Right atrium auricular region (tissue), 2 donors: Measurements from ENCODE around the gene FABP6. TPM values are rescaled to one million over a fixed set of nuclear protein-coding genes. Genes with fewer than 3 reads are reported as not detected.

ENCODE experiments used
- DNase-seq: peaks from one replicate; pipeline ENCODE4 v3.0.0-alpha.2; 2019; ENCODE audit warnings: low spot score
- H3K27ac ChIP-seq, 2 donors: fragments of 200-600 bp; sonication (generic); 1 replicate in 1 of 2; 2 replicates in 1 of 2; pipeline ENCODE4 v1.5.1; 2016 to 2019
- H3K27me3 ChIP-seq, 2 donors: fragments of 200-600 bp; sonication (generic); one replicate each; pipeline versions ENCODE4 v1.5.1 to v1.6.0; 2017 to 2019
- H3K36me3 ChIP-seq: fragments of 200-600 bp; sonication (generic); one replicate; pipeline ENCODE4 v1.5.1; 2016
- H3K4me1 ChIP-seq, 2 donors: fragments of 200-600 bp; sonication (generic); one replicate each; pipeline versions ENCODE4 v1.5.1 to v1.6.0; 2017 to 2019
- H3K4me3 ChIP-seq, 2 donors: fragments of 200-600 bp; sonication (generic); 1 replicate in 1 of 2; 2 replicates in 1 of 2; pipeline ENCODE4 v1.5.1; 2017 to 2019; ENCODE audit warnings: mild to moderate bottlenecking in 1 of 2, moderate library complexity in 1 of 2
- H3K9me3 ChIP-seq, 2 donors: fragments of 200-600 bp; sonication (generic); one replicate each; pipeline ENCODE4 v1.5.1; 2019
- CTCF ChIP-seq, 2 donors: fragments of 200-600 bp; sonication (generic); IDR thresholded peaks; one replicate each; pipeline ENCODE4 v1.5.1; 2019; ENCODE audit warnings: antibody characterized with exemption in 2 of 2
- total RNA-seq, 2 donors: library from RNA; depleted of rRNA; stranded (reverse); fragments of >200 nt; gene quantifications; one replicate each; pipeline ENCODE4 v1.1.0, GENCODE V29; 2016

Gene FABP6
- total RNA-seq, 2 donors from 2014 or later = not detected

- no peaks in the 10 kb centered on the region for H3K27me3 ChIP-seq
- H3K4me3 ChIP-seq = no peak overlapping the region
- H3K27ac ChIP-seq = no peak overlapping the region
- no peak for DNase-seq
- H3K36me3 ChIP-seq = peaks cover 3% of the 10 kb centered on the region
- H3K9me3 ChIP-seq = no peaks in the 10 kb centered on the region
- no peak for TF ChIP-seq CTCF (IDR thresholded peaks at IDR 0.05)
- peaks cover 0 to 33% of the 10 kb centered on the region in 2 donors for H3K4me1 ChIP-seq
Observed at GRCh38 chr5:160260006-160260775, 30.9 kb downstream of the FABP6 start.

GRCh38 chr5:160260881-160261815 lies 31.8 kb downstream of the FABP6 start:
- DNase-seq = no peak
- H3K27ac ChIP-seq = no peak overlapping the region
- H3K4me3 ChIP-seq = no peak overlapping the region
- peaks cover 0 to 33% of the 10 kb centered on the region in 2 donors for H3K4me1 ChIP-seq
- TF ChIP-seq CTCF (IDR thresholded peaks at IDR 0.05) = no peak
- H3K9me3 ChIP-seq = no peaks in the 10 kb centered on the region
- no peaks in the 10 kb centered on the region for H3K27me3 ChIP-seq
- H3K36me3 ChIP-seq = no peaks in the 10 kb centered on the region

DNA sequence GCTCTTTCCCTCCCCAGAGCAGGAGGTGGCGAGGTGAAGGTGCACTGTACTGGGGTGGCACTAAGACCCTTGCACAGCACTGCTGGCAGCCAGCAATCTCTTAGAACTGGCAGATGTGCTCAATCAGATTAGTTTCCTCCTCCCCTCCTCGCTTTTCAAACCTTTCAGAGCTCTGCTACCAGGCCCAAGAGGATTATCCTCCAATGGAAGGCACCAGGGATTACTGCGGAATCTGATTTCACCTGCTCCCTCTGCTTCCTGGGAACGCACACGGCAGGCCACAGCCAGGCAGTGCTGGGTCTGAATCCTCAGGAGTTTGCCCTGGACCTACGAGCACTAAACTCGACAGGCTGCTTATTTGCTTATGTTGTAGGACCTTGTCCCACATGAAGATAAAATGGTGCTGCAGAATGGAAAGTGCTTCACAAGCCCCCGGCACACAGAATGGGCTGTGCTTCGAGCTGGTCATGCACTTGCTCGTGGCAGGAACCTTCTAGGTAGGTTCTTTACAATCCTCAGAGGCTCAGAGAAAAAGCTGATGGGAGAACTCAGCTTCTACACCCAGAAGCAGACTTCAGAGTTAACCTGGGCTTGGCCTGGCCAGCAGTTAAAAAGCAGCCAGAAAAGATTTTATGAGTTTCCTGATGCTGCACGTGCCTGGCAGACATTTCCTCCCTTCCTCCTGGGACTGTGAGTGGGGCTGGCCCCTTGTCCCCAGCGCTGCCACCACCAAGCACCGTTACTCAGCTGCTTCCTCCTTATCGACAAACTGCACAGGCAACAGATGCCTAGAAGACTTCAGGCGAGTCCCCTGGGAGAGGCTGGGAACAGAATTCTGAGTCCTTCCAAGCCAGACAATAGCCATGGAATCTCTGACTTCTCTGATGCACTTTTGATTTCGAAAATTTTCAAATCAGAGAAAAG lies 33.1 kb downstream of the FABP6 start:
- no peak overlapping the region for H3K27ac ChIP-seq
- no peak for DNase-seq
- no peaks in the 10 kb centered on the region for H3K36me3 ChIP-seq
- TF ChIP-seq CTCF (IDR thresholded peaks at IDR 0.05) = no peak
- H3K4me3 ChIP-seq = no peak overlapping the region
- H3K9me3 ChIP-seq = no peaks in the 10 kb centered on the region
- no peaks in the 10 kb centered on the region for H3K27me3 ChIP-seq
- H3K4me1 ChIP-seq = peaks cover 0 to 33% of the 10 kb centered on the region in 2 donors

GRCh38 chr5:160263326-160263855 lies 34.1 kb downstream of the FABP6 start:
- no peak overlapping the region for H3K27ac ChIP-seq
- H3K4me1 ChIP-seq = peaks cover 0 to 35% of the 10 kb centered on the region in 2 donors
- H3K36me3 ChIP-seq = no peaks in the 10 kb centered on the region
- H3K4me3 ChIP-seq = no peak overlapping the region
- TF ChIP-seq CTCF (IDR thresholded peaks at IDR 0.05) = no peak
- DNase-seq = no peak
- H3K27me3 ChIP-seq = no peaks in the 10 kb centered on the region
- no peaks in the 10 kb centered on the region for H3K9me3 ChIP-seq

- H3K36me3 ChIP-seq = no peaks in the 10 kb centered on the region
- DNase-seq = no peak
- H3K27ac ChIP-seq = no peak overlapping the region
- no peak overlapping the region for H3K4me3 ChIP-seq
- no peak for TF ChIP-seq CTCF (IDR thresholded peaks at IDR 0.05)
- H3K4me1 ChIP-seq = peaks cover 0 to 49% of the 10 kb centered on the region in 2 donors
- no peaks in the 10 kb centered on the region for H3K9me3 ChIP-seq
- H3K27me3 ChIP-seq = no peaks in the 10 kb centered on the region
Observed at GRCh38 chr5:160266044-160266443, 36.7 kb downstream of the FABP6 start.
